ENCODE results near the gene HAL. TPM values are rescaled to one million over a fixed set of nuclear protein-coding genes. Genes with fewer than 3 reads are reported as not detected.

Gene HAL
- polyA plus RNA-seq, 1 experiment = 0.15 TPM

DNA sequence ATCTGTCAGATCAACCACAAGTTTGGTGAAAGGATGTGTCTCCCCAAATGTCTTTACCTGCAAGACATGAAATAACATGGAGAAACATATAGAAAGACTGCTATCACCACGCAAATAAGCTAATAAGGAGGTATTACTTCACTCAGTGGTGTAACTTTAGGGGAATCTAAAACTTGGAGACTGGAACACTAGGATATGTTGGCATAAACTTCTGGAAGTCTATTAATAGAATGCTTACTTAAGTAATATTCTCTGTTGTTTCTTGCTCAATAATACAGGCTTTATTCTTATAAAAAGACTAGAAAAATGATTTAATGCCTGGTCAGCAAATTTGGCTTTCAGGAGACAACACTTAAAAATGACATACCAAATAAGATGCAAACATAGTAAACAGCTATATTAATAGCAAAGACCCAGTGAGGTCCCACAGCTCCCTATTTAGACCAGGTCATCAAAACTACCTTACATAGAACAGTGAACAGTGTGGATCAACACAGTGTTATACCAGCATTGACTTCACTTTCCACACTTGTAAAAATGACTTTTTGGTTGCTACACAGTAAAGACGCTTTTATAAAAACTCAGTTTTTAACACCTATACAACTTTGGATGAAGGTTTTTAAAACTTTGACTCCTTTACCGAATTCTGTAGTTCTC, 18.9 kb upstream of the HAL start:
- no peak overlapping the region for H3K4me3 ChIP-seq (ENCODE audit: low read depth, low read length)
- TF ChIP-seq CTCF (IDR thresholded peaks at IDR 0.05; ENCODE audit: insufficient read depth, low read depth, low read length) = no peak
- POLR2A ChIA-PET = no interaction called here
- CTCF ChIA-PET = no interaction called here
- peaks cover 4% of the 10 kb centered on the region for H3K36me3 ChIP-seq (ENCODE audit: control insufficient read depth, insufficient read depth, low read length)
- H3K27me3 ChIP-seq (ENCODE audit: control insufficient read depth, insufficient read depth, low read length) = no peaks in the 10 kb centered on the region
- DNase-seq (ENCODE audit: low read depth) = no peak

DNA sequence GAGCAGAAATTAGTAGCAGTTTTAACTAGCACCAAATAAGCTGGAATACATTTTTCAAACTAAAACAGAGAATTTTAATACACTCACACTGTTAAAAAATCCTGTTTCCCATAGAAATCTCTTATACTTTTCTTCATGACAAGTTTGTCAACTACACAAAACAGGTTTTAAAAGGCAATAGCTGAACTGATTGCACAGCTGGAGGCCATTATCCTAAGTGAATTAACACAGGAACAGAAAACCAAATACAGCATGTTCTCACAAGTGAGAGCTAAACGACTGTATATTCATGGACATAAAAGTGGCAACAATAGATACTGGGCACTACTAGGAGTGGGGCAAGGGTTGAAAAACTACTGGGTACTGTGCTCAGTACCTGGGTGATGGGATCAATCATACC, 11.6 kb upstream of the HAL start:
- ChIA-PET POLR2A (interaction anchor here (0.6 kb wide), 1 partner anchor 111 kb away, joined by 6 read pairs; no protein-coding TSS in a partner anchor), CTCF (interaction anchor here (1.0 kb wide), 1 partner anchor 24 kb away, joined by 4 read pairs; no protein-coding TSS in a partner anchor)
- peaks cover 4% of the 10 kb centered on the region for H3K36me3 ChIP-seq (ENCODE audit: control insufficient read depth, insufficient read depth, low read length)
- H3K4me3 ChIP-seq (ENCODE audit: low read depth, low read length) = no peak overlapping the region
- no peak for TF ChIP-seq CTCF (IDR thresholded peaks at IDR 0.05; ENCODE audit: insufficient read depth, low read depth, low read length)
- no peaks in the 10 kb centered on the region for H3K27me3 ChIP-seq (ENCODE audit: control insufficient read depth, insufficient read depth, low read length)
- no peak for DNase-seq (ENCODE audit: low read depth)

DNA sequence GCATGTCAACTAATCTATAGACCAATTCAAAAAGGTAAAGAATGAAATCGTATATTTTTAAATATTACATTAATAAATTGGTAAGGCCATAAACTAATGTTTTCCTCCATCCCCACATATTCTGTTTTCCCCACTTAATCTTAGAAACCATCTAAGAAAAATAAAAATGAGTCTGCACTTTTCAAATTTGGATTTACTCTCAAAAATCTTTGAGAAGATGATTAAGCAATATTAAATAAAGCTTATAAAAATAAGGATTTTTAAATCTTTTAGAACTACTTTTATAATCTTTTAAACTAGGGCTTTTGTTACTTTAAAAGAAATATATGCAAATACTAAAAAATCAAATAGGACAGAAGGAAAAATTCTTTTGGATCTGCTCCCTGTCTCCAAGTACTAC, 10.6 kb upstream of the HAL start:
- no peak for DNase-seq (ENCODE audit: low read depth)
- Histone ChIP-seq H3K27me3 (ENCODE audit: control insufficient read depth, insufficient read depth, low read length) (no peaks in the 10 kb centered on the region), H3K4me3 (ENCODE audit: low read depth, low read length) (no peak overlapping the region), H3K36me3 (ENCODE audit: control insufficient read depth, insufficient read depth, low read length) (peaks cover 4% of the 10 kb centered on the region; the same call in 1 of the 2 replicates)
- CTCF ChIA-PET = interaction anchor here (0.7 to 1.0 kb wide), 3 partner anchors 15 to 208 kb away, joined by 3 to 4 read pairs (median 3); no protein-coding TSS in a partner anchor
- TF ChIP-seq CTCF (IDR thresholded peaks at IDR 0.05; ENCODE audit: insufficient read depth, low read depth, low read length) = no peak
- POLR2A ChIA-PET = no interaction called here

DNA sequence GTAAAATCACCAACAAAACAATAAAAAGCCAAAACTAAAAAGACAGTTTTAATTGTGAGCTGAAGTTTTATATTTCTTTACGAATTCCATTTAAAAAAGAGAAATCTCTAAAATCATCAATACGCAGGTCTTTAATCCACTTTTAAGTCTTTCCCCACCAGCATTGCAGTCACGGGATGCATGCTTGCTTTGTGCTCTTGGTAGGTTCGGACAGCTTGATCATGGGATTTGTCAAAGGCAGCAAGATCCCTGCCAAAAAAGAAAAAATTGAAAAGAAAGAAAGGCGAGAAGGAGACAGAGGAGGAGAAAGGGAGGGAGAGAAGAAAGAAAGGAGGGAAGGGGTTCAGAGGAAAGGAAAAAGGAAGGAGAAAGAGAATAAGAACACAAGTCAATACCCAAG, 4.7 kb upstream of the HAL start:
- CTCF ChIA-PET = interaction anchor here (3.5 to 3.6 kb wide), 2 partner anchors 12 to 83 kb away, joined by 30 to 41 read pairs; no protein-coding TSS in a partner anchor
- H3K36me3 ChIP-seq (ENCODE audit: control insufficient read depth, insufficient read depth, low read length) = peaks cover 2% of the 10 kb centered on the region; the same call in 1 of the 2 replicates
- DNase-seq (ENCODE audit: low read depth) = no peak
- H3K4me3 ChIP-seq (ENCODE audit: low read depth, low read length) = no peak overlapping the region
- POLR2A ChIA-PET = no interaction called here
- TF ChIP-seq CTCF (IDR thresholded peaks at IDR 0.05; ENCODE audit: insufficient read depth, low read depth, low read length) = no peak
- H3K27me3 ChIP-seq (ENCODE audit: control insufficient read depth, insufficient read depth, low read length) = no peaks in the 10 kb centered on the region

- ChIA-PET CTCF (interaction anchor here (0.6 to 3.6 kb wide), 12 partner anchors 10 to 517 kb away, joined by 3 to 41 read pairs (median 5); no protein-coding TSS in a partner anchor), POLR2A (no interaction called here)
- Histone ChIP-seq H3K4me3 (ENCODE audit: low read depth, low read length) (no peak overlapping the region), H3K36me3 (ENCODE audit: control insufficient read depth, insufficient read depth, low read length) (peaks cover 1% of the 10 kb centered on the region; the same call in 1 of the 2 replicates), H3K27me3 (ENCODE audit: control insufficient read depth, insufficient read depth, low read length) (no peaks in the 10 kb centered on the region)
- DNase-seq (ENCODE audit: low read depth) = no peak
- no peak for TF ChIP-seq CTCF (IDR thresholded peaks at IDR 0.05; ENCODE audit: insufficient read depth, low read depth, low read length)
These were observed 3.3 kb upstream of the HAL start for GRCh38 chr12:95999484-95999883.
